Measurements from ENCODE around the gene C11orf68.

Gene C11orf68

GRCh38 chr11:65944191-65944590, 25.3 kb upstream of the C11orf68 start:
- DNase-seq (ENCODE audit: low spot score): no peak

GRCh38 chr11:65942531-65942930, 23.7 kb upstream of the C11orf68 start:
- no peak for DNase-seq (ENCODE audit: low spot score)

- no peak for DNase-seq (ENCODE audit: low spot score)
Observed at GRCh38 chr11:65941720-65942310, 23.0 kb upstream of the C11orf68 start.

- DNase-seq (ENCODE audit: low spot score): no peak
Observed at GRCh38 chr11:65937766-65938165, 18.9 kb upstream of the C11orf68 start.

GRCh38 chr11:65934014-65934413, 15.2 kb upstream of the C11orf68 start:
- DNase-seq (ENCODE audit: low spot score): no peak

GRCh38 chr11:65932558-65932919, 13.7 kb upstream of the C11orf68 start:
- peak; percentile 50 for DNase-seq (ENCODE audit: low spot score)

GRCh38 chr11:65931773-65932557, 13.1 kb upstream of the C11orf68 start:
- DNase-seq (ENCODE audit: low spot score): no peak

- no peak for DNase-seq (ENCODE audit: low spot score)
Observed at GRCh38 chr11:65928667-65929066, 9.8 kb upstream of the C11orf68 start.

- peak; percentile 50 for DNase-seq (ENCODE audit: low spot score)
Observed at GRCh38 chr11:65927904-65928397, 9.1 kb upstream of the C11orf68 start.

- DNase-seq (ENCODE audit: low spot score): no peak
Observed at GRCh38 chr11:65925397-65925796, 6.5 kb upstream of the C11orf68 start.

- no peak for DNase-seq (ENCODE audit: low spot score)
Observed at GRCh38 chr11:65922565-65922964, 3.7 kb upstream of the C11orf68 start.

- no peak for DNase-seq (ENCODE audit: low spot score)
Observed at GRCh38 chr11:65921876-65922275, 3.0 kb upstream of the C11orf68 start.

GRCh38 chr11:65921033-65921555, 2.2 kb upstream of the C11orf68 start:
- peak; percentile 36 for DNase-seq (ENCODE audit: low spot score)

GRCh38 chr11:65920372-65920802, 1.5 kb upstream of the C11orf68 start:
- DNase-seq (ENCODE audit: low spot score): peak; percentile 11

GRCh38 chr11:65919573-65920371, 910 bp upstream of the C11orf68 start:
- no peak for DNase-seq (ENCODE audit: low spot score)

GRCh38 chr11:65919141-65919572, 295 bp upstream of the C11orf68 start, which contains the start of gene DRAP1:
Gene DRAP1, plus strand, starts transcription at chr11:65919426. Its CDS starts 76 bp downstream, at chr11:65919502.
- DNase-seq (ENCODE audit: low spot score): peak; percentile 98

- peak; percentile 9 for DNase-seq (ENCODE audit: low spot score)
Observed at GRCh38 chr11:65917434-65918210, 1.2 kb downstream of the C11orf68 start.

GRCh38 chr11:65917077-65917433, 1.8 kb downstream of the C11orf68 start:
- no peak for DNase-seq (ENCODE audit: low spot score)

GRCh38 chr11:65916391-65916790, 2.5 kb downstream of the C11orf68 start:
- DNase-seq (ENCODE audit: low spot score): no peak

GRCh38 chr11:65915821-65916251, 3.0 kb downstream of the C11orf68 start:
- DNase-seq (ENCODE audit: low spot score): peak; percentile 92

- DNase-seq (ENCODE audit: low spot score): no peak
Observed at GRCh38 chr11:65915101-65915820, 3.6 kb downstream of the C11orf68 start.

Measured in AG20443 (cell line).